Panc1 (cell line): ENCODE data around the gene ACACB. TPM values are rescaled to one million over a fixed set of nuclear protein-coding genes. Genes with fewer than 3 reads are reported as not detected.

ENCODE experiments used
- ATAC-seq: fragments of 200-7000 bp; cut with Tn5 transposase; 2 replicates; pipeline ENCODE4 v1.9.1; 2020; ENCODE audit warnings: mild to moderate bottlenecking, moderate library complexity
- BruUV-seq: library from RNA; stranded (reverse); fragments of 400-500 nt; replicated peaks from 2 replicates; lab custom pipeline; 2021; lab: Mats Ljungman, UMichigan
- CTCF ChIA-PET: fragments of 300-600 bp; sonication (Branson Sonifier 250); formaldehyde crosslinking; loops from one replicate; lab custom pipeline; 2022; ENCODE audit warnings: antibody characterized with exemption; lab: Charles Lee
- POLR2A ChIA-PET: fragments of 300-600 bp; sonication (Branson Sonifier 250); formaldehyde crosslinking; loops from one replicate; lab custom pipeline; 2022; ENCODE audit warnings: antibody characterized with exemption; lab: Charles Lee
- DNase-seq: peaks from one replicate; pipeline ENCODE4 v3.0.0-alpha.2; 2010; ENCODE audit warnings: low read depth, low spot score
- H3K27ac ChIP-seq: 2 replicates; pipeline ENCODE4 v1.5.1; 2011; ENCODE audit warnings: mild to moderate bottlenecking, low read length, inconsistent platforms
- H3K27me3 ChIP-seq: fragments of 200-500 bp; sonication (Bioruptor generic); 2 replicates; pipeline ENCODE4 v1.6.0; 2014; ENCODE audit warnings: low read length, inconsistent platforms; ENCODE audit not compliant: control insufficient read depth, insufficient read depth
- H3K36me3 ChIP-seq: fragments of 200-500 bp; sonication (Bioruptor generic); 2 replicates; pipeline ENCODE4 v1.5.1; 2014; ENCODE audit warnings: inconsistent platforms, mild to moderate bottlenecking, low read length, moderate library complexity; ENCODE audit not compliant: control insufficient read depth, insufficient read depth
- H3K4me1 ChIP-seq: 2 replicates; pipeline ENCODE4 v1.5.1; 2011; ENCODE audit warnings: inconsistent platforms, mild to moderate bottlenecking, low read length, moderate library complexity; ENCODE audit not compliant: control insufficient read depth, insufficient read depth
- H3K4me3 ChIP-seq, 2 experiments: 2 replicates each; pipeline ENCODE4 v1.5.1; 2011 to 2012; ENCODE audit warnings: low read depth in 2 of 2, low read length in 2 of 2, mild to moderate bottlenecking in 2 of 2, inconsistent platforms in 1 of 2, moderate library complexity in 1 of 2
- H3K9me3 ChIP-seq: fragments of 200-500 bp; sonication (Bioruptor generic); 2 replicates; pipeline ENCODE4 v1.5.1; 2014; ENCODE audit warnings: low read depth, mild to moderate bottlenecking, inconsistent platforms, low read length, moderate library complexity; ENCODE audit not compliant: control insufficient read depth, insufficient read depth
- CTCF ChIP-seq: fragments of 450-650 bp; IDR thresholded peaks from 2 replicates; pipeline ENCODE4 v1.5.1; 2017; ENCODE audit warnings: mild to moderate bottlenecking
- POLR2AphosphoS5 ChIP-seq: IDR thresholded peaks from 2 replicates; pipeline ENCODE4 v1.6.1; 2012; ENCODE audit warnings: mild to moderate bottlenecking, low read depth, low read length, moderate library complexity
- REST ChIP-seq, 2 experiments: IDR thresholded peaks; 2 replicates each; pipeline ENCODE4 v1.6.1; 2011 to 2012; ENCODE audit warnings: low read depth in 2 of 2, control low read depth in 1 of 2, low read length in 1 of 2, mild to moderate bottlenecking in 1 of 2, moderate library complexity in 1 of 2; ENCODE audit not compliant: insufficient read depth in 1 of 2
- SIN3A ChIP-seq: IDR thresholded peaks from 2 replicates; pipeline ENCODE4 v1.6.1; 2012; ENCODE audit warnings: low read depth, mild to moderate bottlenecking, low read length, moderate library complexity, borderline replicate concordance; ENCODE audit not compliant: insufficient read depth
- TCF7L2 ChIP-seq: IDR thresholded peaks from 2 replicates; pipeline ENCODE4 v1.6.1; 2011; ENCODE audit warnings: mild to moderate bottlenecking, low read depth, low read length, inconsistent platforms
- in situ Hi-C: cut with HindIII; loops from 2 replicates; pipeline ENCODE4 v1.10.0; 2016; ENCODE audit warnings: low sequenced_read_pairs, low pct_unique_long_range_greater_than_20kb
- intact Hi-C: fragments of 100-400 bp; cut with micrococcal nuclease; formaldehyde crosslinking; loops from one replicate; pipeline ENCODE4 v1.10.0; 2022; ENCODE audit not compliant: unreplicated experiment
- total RNA-seq: library from RNA; stranded (reverse); gene quantifications from one replicate; pipeline ENCODE4 v1.2.1, GENCODE V29; 2021; ENCODE audit not compliant: unreplicated experiment

The ACACB gene
- total RNA-seq, 1 experiment from 2014 or later = 12.3 TPM

- Histone ChIP-seq H3K27ac (no peak overlapping the region), H3K36me3 (no peaks in the 10 kb centered on the region), H3K27me3 (no peaks in the 10 kb centered on the region), H3K9me3 (no peaks in the 10 kb centered on the region), H3K4me1 (no peaks in the 10 kb centered on the region), H3K4me3 (no peak overlapping the region)
- intact Hi-C loops (no loop called here), in situ Hi-C loops (no loop called here)
- ChIA-PET POLR2A (no interaction called here), CTCF (interaction anchor here (0.6 kb wide), 1 partner anchor 195 kb away, joined by 3 read pairs; no protein-coding TSS in a partner anchor)
- DNase-seq (no peak), ATAC-seq (no peak)
- BruUV-seq = no TSS peak
- TF ChIP-seq SIN3A = no peak
- TF ChIP-seq POLR2AphosphoS5 = no peak
- no peak for TF ChIP-seq TCF7L2
- TF ChIP-seq CTCF = no peak
- no peak for TF ChIP-seq REST (IDR thresholded peaks at IDR 0.05; ENCODE audit: insufficient read depth in 1 of 2, low read depth in 2 of 2, low read length in 1 of 2)
Measured at GRCh38 chr12:109232731-109233130, 116.3 kb downstream of the ACACB start.

GRCh38 chr12:109234012-109234411 lies 117.6 kb downstream of the ACACB start:
- intact Hi-C loops (no loop called here), in situ Hi-C loops (no loop called here)
- no peaks in the 10 kb centered on the region for H3K4me1 ChIP-seq
- POLR2A ChIA-PET = no interaction called here
- H3K4me3 ChIP-seq = no peak overlapping the region
- no peak for ATAC-seq
- no peaks in the 10 kb centered on the region for H3K27me3 ChIP-seq
- H3K36me3 ChIP-seq = no peaks in the 10 kb centered on the region
- no peak overlapping the region for H3K27ac ChIP-seq
- DNase-seq = no peak
- no peak for TF ChIP-seq POLR2AphosphoS5
- CTCF ChIA-PET = no interaction called here
- BruUV-seq = no TSS peak
- no peaks in the 10 kb centered on the region for H3K9me3 ChIP-seq

GRCh38 chr12:109236257-109236656 lies 119.9 kb downstream of the ACACB start:
- intact Hi-C loops = no loop called here
- ChIA-PET POLR2A (no interaction called here), CTCF (no interaction called here)
- Histone ChIP-seq H3K4me1 (no peaks in the 10 kb centered on the region), H3K36me3 (no peaks in the 10 kb centered on the region), H3K9me3 (no peaks in the 10 kb centered on the region), H3K27ac (no peak overlapping the region), H3K27me3 (no peaks in the 10 kb centered on the region), H3K4me3 (no peak overlapping the region)
- TF ChIP-seq REST (IDR thresholded peaks at IDR 0.05; ENCODE audit: insufficient read depth in 1 of 2, low read depth in 2 of 2, low read length in 1 of 2) (no peak), CTCF (no peak)
- BruUV-seq = no TSS peak
- in situ Hi-C loops = no loop called here
- DNase-seq (no peak), ATAC-seq (no peak)
